DOHH2 (cell line): ENCODE data around the gene RARA.

Source experiments
- H3F3A ChIP-seq: fragments of 200-600 bp; sonication (generic), shearing (Covaris generic); 2 replicates; pipeline ENCODE4 v1.6.0; 2016; ENCODE audit warnings: antibody characterized with exemption, mild to moderate bottlenecking; ENCODE audit not compliant: control insufficient read depth, insufficient read depth
- H3K27ac ChIP-seq: fragments of 200-600 bp; sonication (generic); 2 replicates; pipeline ENCODE4 v1.5.1; 2014; ENCODE audit warnings: low read depth, mild to moderate bottlenecking, low read length, moderate library complexity
- H3K27me3 ChIP-seq: fragments of 200-600 bp; sonication (generic); 2 replicates; pipeline ENCODE4 v1.6.1; 2014; ENCODE audit warnings: mild to moderate bottlenecking, low read length, mixed read lengths; ENCODE audit not compliant: control insufficient read depth
- H3K36me3 ChIP-seq: fragments of 200-600 bp; sonication (generic); 2 replicates; pipeline ENCODE4 v1.6.1; 2014; ENCODE audit warnings: mild to moderate bottlenecking, low read length, moderate library complexity, mixed read lengths; ENCODE audit not compliant: control insufficient read depth
- H3K4me1 ChIP-seq: fragments of 200-600 bp; sonication (generic); 2 replicates; pipeline ENCODE4 v1.6.1; 2014; ENCODE audit warnings: mild to moderate bottlenecking, low read length, mixed read lengths; ENCODE audit not compliant: control insufficient read depth
- H3K4me2 ChIP-seq: fragments of 200-600 bp; sonication (generic); 2 replicates; pipeline ENCODE4 v1.6.0; 2014; ENCODE audit warnings: mild to moderate bottlenecking, low read length, moderate library complexity
- H3K4me3 ChIP-seq: fragments of 200-600 bp; sonication (generic); 2 replicates; pipeline ENCODE4 v1.5.1; 2014; ENCODE audit warnings: mild to moderate bottlenecking, low read length, mixed read lengths
- H3K79me2 ChIP-seq: fragments of 200-600 bp; sonication (generic); 2 replicates; pipeline ENCODE4 v1.6.1; 2014; ENCODE audit warnings: mild to moderate bottlenecking, low read length, mixed read lengths; ENCODE audit not compliant: control insufficient read depth
- H3K9me2 ChIP-seq: fragments of 200-600 bp; sonication (generic); replicated peaks from 2 replicates; pipeline ENCODE4 v1.6.1; 2014; ENCODE audit warnings: mild to moderate bottlenecking, low read length, mixed read lengths; ENCODE audit not compliant: control insufficient read depth
- H3K9me3 ChIP-seq: fragments of 200-600 bp; sonication (generic); 2 replicates; pipeline ENCODE4 v1.6.1; 2014; ENCODE audit warnings: antibody characterized with exemption, low read length, mixed read lengths; ENCODE audit not compliant: control insufficient read depth, insufficient read depth
- H4K20me1 ChIP-seq: fragments of 200-600 bp; sonication (generic); 2 replicates; pipeline ENCODE4 v1.6.0; 2014; ENCODE audit warnings: low read depth, mild to moderate bottlenecking, antibody characterized with exemption, low read length, moderate library complexity; ENCODE audit not compliant: control insufficient read depth, insufficient read depth
- EZH2phosphoT487 ChIP-seq: fragments of 200-600 bp; sonication (generic); IDR thresholded peaks from 2 replicates; pipeline ENCODE4 v1.6.1; 2017; ENCODE audit warnings: borderline replicate concordance, mild to moderate bottlenecking, antibody characterized with exemption, low read length, moderate library complexity, mixed read lengths
- TF ChIP-seq, protein P1 (sequence below): fragments of 200-600 bp; sonication (generic); IDR thresholded peaks from one replicate; pipeline ENCODE4 v1.5.1; 2014; ENCODE audit warnings: antibody characterized with exemption, mild to moderate bottlenecking, low read depth, low read length; ENCODE audit not compliant: poor library complexity, severe bottlenecking

RARA gene

DNA sequence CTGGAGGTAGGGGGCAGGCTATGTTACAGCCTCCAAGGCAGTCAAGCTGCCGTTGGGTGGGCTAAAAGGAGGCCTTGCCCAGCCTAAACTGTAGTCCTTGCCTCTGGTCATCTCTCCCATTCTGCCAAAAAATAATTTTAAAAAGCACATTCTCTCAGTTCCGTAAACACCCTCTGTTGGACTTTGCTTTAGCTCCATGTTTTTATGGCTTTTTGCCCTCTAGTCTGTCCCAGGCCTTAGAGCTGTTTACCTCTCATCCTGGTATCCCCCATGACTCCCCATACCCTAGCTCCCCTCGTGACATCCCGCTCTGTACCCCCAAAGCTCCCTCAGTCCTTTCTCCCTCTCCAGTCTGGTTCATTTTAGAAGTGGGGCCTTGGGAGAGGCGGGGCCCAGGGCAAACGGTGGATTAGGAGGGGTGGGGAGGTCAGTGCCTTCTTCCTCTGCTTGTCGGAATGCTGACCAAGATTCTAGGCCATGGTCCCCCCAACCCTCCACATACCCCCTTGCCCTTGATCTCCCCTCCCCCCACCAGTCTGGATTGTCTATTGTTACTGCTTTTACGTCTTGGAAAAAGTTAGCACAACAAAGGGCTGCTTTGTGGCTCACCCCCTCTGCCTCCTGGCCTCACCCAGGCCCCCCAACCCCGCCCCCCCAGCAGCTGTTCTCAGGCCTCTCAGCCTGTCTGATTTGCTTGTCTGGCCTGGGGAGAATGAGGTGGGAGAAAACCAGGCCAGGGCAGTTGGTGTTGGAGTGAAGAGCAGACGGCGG lies 37.2 kb downstream of the RARA start:
- peaks cover 4% of the 10 kb centered on the region; the same call in 1 of the 2 replicates for H3K36me3 ChIP-seq
- H3K79me2 ChIP-seq: peaks cover 11% of the 10 kb centered on the region; the same call in 1 of the 2 replicates
- peaks cover 8% of the 10 kb centered on the region; the same call in 1 of the 2 replicates for H3F3A ChIP-seq
- TF ChIP-seq, protein P1, sequence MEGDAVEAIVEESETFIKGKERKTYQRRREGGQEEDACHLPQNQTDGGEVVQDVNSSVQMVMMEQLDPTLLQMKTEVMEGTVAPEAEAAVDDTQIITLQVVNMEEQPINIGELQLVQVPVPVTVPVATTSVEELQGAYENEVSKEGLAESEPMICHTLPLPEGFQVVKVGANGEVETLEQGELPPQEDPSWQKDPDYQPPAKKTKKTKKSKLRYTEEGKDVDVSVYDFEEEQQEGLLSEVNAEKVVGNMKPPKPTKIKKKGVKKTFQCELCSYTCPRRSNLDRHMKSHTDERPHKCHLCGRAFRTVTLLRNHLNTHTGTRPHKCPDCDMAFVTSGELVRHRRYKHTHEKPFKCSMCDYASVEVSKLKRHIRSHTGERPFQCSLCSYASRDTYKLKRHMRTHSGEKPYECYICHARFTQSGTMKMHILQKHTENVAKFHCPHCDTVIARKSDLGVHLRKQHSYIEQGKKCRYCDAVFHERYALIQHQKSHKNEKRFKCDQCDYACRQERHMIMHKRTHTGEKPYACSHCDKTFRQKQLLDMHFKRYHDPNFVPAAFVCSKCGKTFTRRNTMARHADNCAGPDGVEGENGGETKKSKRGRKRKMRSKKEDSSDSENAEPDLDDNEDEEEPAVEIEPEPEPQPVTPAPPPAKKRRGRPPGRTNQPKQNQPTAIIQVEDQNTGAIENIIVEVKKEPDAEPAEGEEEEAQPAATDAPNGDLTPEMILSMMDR: no peak
- TF ChIP-seq EZH2phosphoT487: no peak
- peaks cover 6% of the 10 kb centered on the region for H4K20me1 ChIP-seq
- no peaks in the 10 kb centered on the region for H3K9me2 ChIP-seq
- H3K9me3 ChIP-seq: no peaks in the 10 kb centered on the region
- H3K27ac ChIP-seq: no peak overlapping the region
- H3K4me2 ChIP-seq: peak overlapping the region; percentile 75
- H3K27me3 ChIP-seq: peaks cover 11% of the 10 kb centered on the region
- peak overlapping the region; percentile 55; the same call in 1 of the 2 replicates for H3K4me3 ChIP-seq
- H3K4me1 ChIP-seq: peaks cover 71% of the 10 kb centered on the region

DNA sequence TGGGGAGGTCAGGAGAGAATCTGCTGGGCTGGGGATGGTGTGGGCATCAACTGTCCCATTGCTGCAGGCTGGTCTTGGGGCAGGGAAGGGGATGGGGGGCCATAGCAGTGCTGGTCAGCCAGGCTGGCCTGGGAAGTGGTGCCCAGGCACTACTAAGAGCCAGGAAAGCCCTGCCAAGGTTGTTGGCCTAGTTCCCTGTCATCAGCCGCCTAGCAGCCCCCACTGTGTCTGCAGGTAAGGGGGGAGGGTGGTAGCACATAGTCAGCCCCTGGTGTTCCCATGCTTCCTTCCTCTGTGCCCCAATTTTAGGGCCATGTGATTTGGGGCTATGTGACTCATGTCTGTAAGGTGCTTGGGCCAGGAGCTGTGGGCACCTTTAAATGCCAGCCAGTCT lies 37.8 kb downstream of the RARA start:
- peaks cover 8% of the 10 kb centered on the region; the same call in 1 of the 2 replicates for H3F3A ChIP-seq
- no peaks in the 10 kb centered on the region for H3K9me3 ChIP-seq
- H3K4me1 ChIP-seq: peaks cover 65% of the 10 kb centered on the region
- TF ChIP-seq, protein P1: no peak
- no peak for TF ChIP-seq EZH2phosphoT487
- H3K27me3 ChIP-seq: peaks cover 11% of the 10 kb centered on the region
- peak overlapping the region; percentile 70 for H3K4me2 ChIP-seq
- peaks cover 6% of the 10 kb centered on the region for H4K20me1 ChIP-seq
- H3K9me2 ChIP-seq: no peaks in the 10 kb centered on the region
- H3K79me2 ChIP-seq: peaks cover 11% of the 10 kb centered on the region; the same call in 1 of the 2 replicates
- H3K4me3 ChIP-seq: no peak overlapping the region
- H3K36me3 ChIP-seq: peaks cover 4% of the 10 kb centered on the region; the same call in 1 of the 2 replicates
- no peak overlapping the region for H3K27ac ChIP-seq

DNA sequence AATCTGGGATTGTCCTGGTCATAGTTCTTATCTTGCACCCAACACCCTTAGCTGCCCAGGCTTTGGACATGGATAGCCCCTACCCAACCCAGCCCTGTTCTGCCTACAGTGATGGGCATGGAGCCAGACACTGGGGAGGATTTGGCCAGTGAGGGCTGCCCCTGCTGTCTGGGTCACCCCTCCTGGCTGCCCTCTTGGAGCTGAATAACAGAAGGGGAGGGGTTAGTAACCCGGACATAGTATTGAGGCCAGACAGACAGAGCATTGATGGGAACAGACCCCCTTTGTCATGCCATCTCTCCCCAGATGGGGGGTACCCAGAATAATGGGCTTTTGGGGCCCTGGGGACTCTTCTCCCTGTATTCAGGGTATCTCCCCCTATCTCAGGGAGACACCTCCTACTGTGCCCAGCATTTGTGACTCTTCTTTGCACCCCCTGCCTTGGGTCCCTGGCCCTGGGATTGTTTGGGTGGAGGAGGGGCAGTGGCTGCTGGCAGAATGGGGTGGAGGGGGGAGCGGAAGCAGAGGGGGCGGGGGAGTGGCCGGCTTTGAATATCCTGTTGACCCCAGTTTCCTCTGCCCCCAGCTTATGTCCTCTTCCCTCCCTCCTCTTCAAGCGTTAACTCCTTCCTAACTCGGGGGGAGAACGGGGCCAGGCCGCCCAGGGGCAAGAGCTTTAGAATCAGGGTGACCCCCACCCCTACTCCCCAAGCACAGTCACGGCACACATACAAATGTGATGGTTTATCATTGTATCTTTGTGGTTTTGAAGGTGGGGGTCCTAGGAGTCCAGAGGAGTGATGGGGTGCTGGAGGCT lies 38.5 kb downstream of the RARA start:
- Histone ChIP-seq H4K20me1 (peaks cover 3% of the 10 kb centered on the region), H3K9me3 (no peaks in the 10 kb centered on the region), H3K79me2 (peaks cover 11% of the 10 kb centered on the region; the same call in 1 of the 2 replicates), H3K4me3 (peak overlapping the region; percentile 52), H3F3A (peaks cover 8% of the 10 kb centered on the region; the same call in 1 of the 2 replicates), H3K4me2 (peak overlapping the region; percentile 70), H3K27ac (no peak overlapping the region), H3K36me3 (peaks cover 10% of the 10 kb centered on the region), H3K4me1 (peaks cover 60% of the 10 kb centered on the region), H3K27me3 (peaks cover 7% of the 10 kb centered on the region), H3K9me2 (no peaks in the 10 kb centered on the region)
- TF ChIP-seq, protein P1: no peak
- no peak for TF ChIP-seq EZH2phosphoT487
